ENCODE measurements around the gene CDC25B. TPM values are rescaled to one million over a fixed set of nuclear protein-coding genes. Genes with fewer than 3 reads are reported as not detected.

The CDC25B gene
- total and polyA plus RNA-seq, 2 experiments from 2014 or later, result 18.2 to 20.1 TPM

GRCh38 chr20:3854462-3854871 lies 58.4 kb downstream of the CDC25B start:
- no peak overlapping the region for H3K4me3 ChIP-seq
- WGBS, 2 experiments (ENCODE audit: low coverage in 1 of 2, low lambda C conversion rate in 2 of 2, missing lambda C conversion rate in 2 of 2), result 90 to 97% methylated on average over 4 of the region's 4 CpGs

More at GRCh38 chr20:3854462-3854871, 58.4 kb downstream of the CDC25B start:
- H3K4me2 ChIP-seq (ENCODE audit: unreplicated experiment), result no peak overlapping the region
- H3K9ac ChIP-seq, result no peak overlapping the region
- H3K27me3 ChIP-seq (replicated peaks; ENCODE audit: insufficient read depth), result no peaks in the 10 kb centered on the region
- no peaks in the 10 kb centered on the region for H3K9me3 ChIP-seq (ENCODE audit: low read depth)
- no peak overlapping the region for H3K27ac ChIP-seq
- no peaks in the 10 kb centered on the region for H4K20me1 ChIP-seq (ENCODE audit: insufficient read depth)
- peaks cover 16% of the 10 kb centered on the region; the same call in 1 of the 2 replicates for H3K36me3 ChIP-seq (ENCODE audit: low read depth)
- in situ Hi-C loops (cut with MboI), result no loop called here
- no peaks in the 10 kb centered on the region for H3K9me2 ChIP-seq (ENCODE audit: insufficient read depth)
- H2AFZ ChIP-seq, result no peak overlapping the region
- no peaks in the 10 kb centered on the region for H3K4me1 ChIP-seq (ENCODE audit: insufficient read depth)
- no peak for TF ChIP-seq EZH2phosphoT487 (IDR thresholded peaks at IDR 0.05; ENCODE audit: insufficient read depth, low read depth)
- H3K79me2 ChIP-seq (ENCODE audit: insufficient read depth), result peaks cover 52% of the 10 kb centered on the region
- no peak for DNase-seq
- H3F3A ChIP-seq (ENCODE audit: insufficient read depth), result peaks cover 4% of the 10 kb centered on the region; the same call in 1 of the 2 replicates

Other genes starting within 250 kb of the CDC25B start
- not detected in 2 replicates for gene GFRA4, start 132.9 kb upstream of the CDC25B start, total RNA-seq (2014; rRNA removed; shearing (Covaris generic))
- gene GFRA4, start 132.9 kb upstream of the CDC25B start, polyA plus RNA-seq (2016; fragmentation: Nextera tagmentation; extraction: Ambion mirVana), result not detected in 2 replicates
- gene ADAM33, start 114.3 kb upstream of the CDC25B start, total RNA-seq (2014; rRNA removed; shearing (Covaris generic)), result 53.1 and 57.9 TPM in 2 replicates
- gene ADAM33, start 114.3 kb upstream of the CDC25B start, polyA plus RNA-seq (2016; fragmentation: Nextera tagmentation; extraction: Ambion mirVana), result 17.4 and 22.6 TPM in 2 replicates
- gene SIGLEC1, start 83.7 kb upstream of the CDC25B start, total RNA-seq (2014; rRNA removed; shearing (Covaris generic)), result not detected in 2 replicates
- not detected in 2 replicates for gene SIGLEC1, start 83.7 kb upstream of the CDC25B start, polyA plus RNA-seq (2016; fragmentation: Nextera tagmentation; extraction: Ambion mirVana)
- gene HSPA12B, start 63.6 kb upstream of the CDC25B start, total RNA-seq (2014; rRNA removed; shearing (Covaris generic)), result not detected in 2 replicates
- 0.06 and 0.11 TPM in 2 replicates for gene HSPA12B, start 63.6 kb upstream of the CDC25B start, polyA plus RNA-seq (2016; fragmentation: Nextera tagmentation; extraction: Ambion mirVana)
- 44.9 and 49.1 TPM in 2 replicates for gene ADISSP, start 28.6 kb upstream of the CDC25B start, total RNA-seq (2014; rRNA removed; shearing (Covaris generic))
- 62.6 and 65.4 TPM in 2 replicates for gene ADISSP, start 28.6 kb upstream of the CDC25B start, polyA plus RNA-seq (2016; fragmentation: Nextera tagmentation; extraction: Ambion mirVana)
- not detected in 2 replicates for gene SPEF1, start 14.9 kb upstream of the CDC25B start, total RNA-seq (2014; rRNA removed; shearing (Covaris generic))
- 0.11 TPM in 1 of 2 replicates, not detected in the other for gene SPEF1, start 14.9 kb upstream of the CDC25B start, polyA plus RNA-seq (2016; fragmentation: Nextera tagmentation; extraction: Ambion mirVana)
- 134 and 153 TPM in 2 replicates for gene CENPB, start 9.6 kb upstream of the CDC25B start, total RNA-seq (2014; rRNA removed; shearing (Covaris generic))
- gene CENPB, start 9.6 kb upstream of the CDC25B start, polyA plus RNA-seq (2016; fragmentation: Nextera tagmentation; extraction: Ambion mirVana), result 4.5 and 4.6 TPM in 2 replicates
- gene AP5S1, start 24.2 kb downstream of the CDC25B start, total RNA-seq (2014; rRNA removed; shearing (Covaris generic)), result 24.8 and 25.0 TPM in 2 replicates
- gene AP5S1, start 24.2 kb downstream of the CDC25B start, polyA plus RNA-seq (2016; fragmentation: Nextera tagmentation; extraction: Ambion mirVana), result 20.5 and 22.6 TPM in 2 replicates
- 22.0 and 27.4 TPM in 2 replicates for gene MAVS, start 50.5 kb downstream of the CDC25B start, total RNA-seq (2014; rRNA removed; shearing (Covaris generic))
- gene MAVS, start 50.5 kb downstream of the CDC25B start, polyA plus RNA-seq (2016; fragmentation: Nextera tagmentation; extraction: Ambion mirVana), result 12.0 and 12.5 TPM in 2 replicates
- gene PANK2, start 93.1 kb downstream of the CDC25B start, total RNA-seq (2014; rRNA removed; shearing (Covaris generic)), result 43.7 and 65.1 TPM in 2 replicates
- gene PANK2, start 93.1 kb downstream of the CDC25B start, polyA plus RNA-seq (2016; fragmentation: Nextera tagmentation; extraction: Ambion mirVana), result 30.6 and 32.6 TPM in 2 replicates
- 20.1 and 24.7 TPM in 2 replicates for gene RNF24, start 219.2 kb downstream of the CDC25B start, total RNA-seq (2014; rRNA removed; shearing (Covaris generic))
- gene RNF24, start 219.2 kb downstream of the CDC25B start, polyA plus RNA-seq (2016; fragmentation: Nextera tagmentation; extraction: Ambion mirVana), result 44.8 and 47.4 TPM in 2 replicates